Loucy (cell line): Measurements from ENCODE around the gene VWA3A.

Experiments used
- EZH2phosphoT487 ChIP-seq: fragments of 200-600 bp; IDR thresholded peaks from 2 replicates; pipeline ENCODE4 v1.6.1; 2018; ENCODE audit warnings: antibody characterized with exemption, mild to moderate bottlenecking, moderate library complexity, borderline replicate concordance
- TF ChIP-seq, protein P1 (sequence below): fragments of 200-600 bp; sonication (generic); conservative IDR thresholded peaks from 2 replicates; pipeline ENCODE4 v1.5.1; 2014; ENCODE audit warnings: mild to moderate bottlenecking, antibody characterized with exemption, low read length

DNA sequence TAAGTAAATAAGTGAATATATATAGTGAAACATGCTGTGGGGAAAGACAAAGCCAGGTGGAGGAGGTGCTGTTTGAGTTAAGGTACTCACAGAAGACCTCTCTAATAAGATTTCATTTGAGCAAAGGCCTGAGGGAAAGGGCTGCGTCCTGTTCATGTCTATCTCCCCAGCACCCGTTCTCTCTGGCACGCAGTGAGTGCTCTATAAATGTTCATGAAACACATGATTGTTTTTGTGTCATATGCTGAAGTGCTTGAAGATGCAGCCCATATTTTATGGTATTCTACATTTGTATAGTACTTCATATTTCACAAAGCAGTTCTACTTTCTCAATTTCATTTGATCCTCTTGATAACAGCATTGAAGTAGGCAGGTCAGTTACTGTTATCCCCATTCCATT is 990 bp downstream of the VWA3A start:
- no peak for TF ChIP-seq EZH2phosphoT487
- TF ChIP-seq, protein P1, sequence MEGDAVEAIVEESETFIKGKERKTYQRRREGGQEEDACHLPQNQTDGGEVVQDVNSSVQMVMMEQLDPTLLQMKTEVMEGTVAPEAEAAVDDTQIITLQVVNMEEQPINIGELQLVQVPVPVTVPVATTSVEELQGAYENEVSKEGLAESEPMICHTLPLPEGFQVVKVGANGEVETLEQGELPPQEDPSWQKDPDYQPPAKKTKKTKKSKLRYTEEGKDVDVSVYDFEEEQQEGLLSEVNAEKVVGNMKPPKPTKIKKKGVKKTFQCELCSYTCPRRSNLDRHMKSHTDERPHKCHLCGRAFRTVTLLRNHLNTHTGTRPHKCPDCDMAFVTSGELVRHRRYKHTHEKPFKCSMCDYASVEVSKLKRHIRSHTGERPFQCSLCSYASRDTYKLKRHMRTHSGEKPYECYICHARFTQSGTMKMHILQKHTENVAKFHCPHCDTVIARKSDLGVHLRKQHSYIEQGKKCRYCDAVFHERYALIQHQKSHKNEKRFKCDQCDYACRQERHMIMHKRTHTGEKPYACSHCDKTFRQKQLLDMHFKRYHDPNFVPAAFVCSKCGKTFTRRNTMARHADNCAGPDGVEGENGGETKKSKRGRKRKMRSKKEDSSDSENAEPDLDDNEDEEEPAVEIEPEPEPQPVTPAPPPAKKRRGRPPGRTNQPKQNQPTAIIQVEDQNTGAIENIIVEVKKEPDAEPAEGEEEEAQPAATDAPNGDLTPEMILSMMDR: no peak
